ENCODE results near the gene BABAM2.

DNA sequence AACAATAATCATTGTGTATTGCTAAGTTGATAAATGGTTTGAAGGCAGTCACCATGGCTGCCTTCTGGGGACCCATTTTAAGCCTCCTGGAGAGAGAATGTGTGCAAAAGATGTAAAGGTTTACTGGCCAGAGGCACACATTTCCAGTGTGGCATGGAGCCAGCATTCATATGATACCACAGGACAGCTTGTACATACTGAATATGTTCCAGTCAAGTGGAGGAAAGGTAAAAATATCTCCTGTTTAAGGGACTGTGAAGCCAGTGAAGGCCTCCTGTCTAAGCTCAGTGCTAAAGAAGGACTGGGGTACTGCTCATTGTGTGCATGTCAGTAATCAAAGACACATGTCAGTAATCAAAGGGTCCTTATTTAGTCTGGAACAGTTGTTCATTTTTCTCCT is 119.2 kb downstream of the BABAM2 start:
- TF ChIP-seq CTCF (conservative IDR thresholded peaks at IDR 0.05; ENCODE audit: low read depth, low read length) (no peak), POLR2A (IDR thresholded peaks at IDR 0.05; ENCODE audit: low read depth, low read length) (no peak), SMC3 (IDR thresholded peaks at IDR 0.05; ENCODE audit: low read depth, low read length) (no peak), FOS (IDR thresholded peaks at IDR 0.05; ENCODE audit: low read depth, low read length) (no peak), MXI1 (IDR thresholded peaks at IDR 0.05; ENCODE audit: borderline replicate concordance, low read depth, low read length) (no peak), RAD21 (IDR thresholded peaks at IDR 0.05; ENCODE audit: low read length) (no peak), RFX5 (IDR thresholded peaks at IDR 0.05; ENCODE audit: low read depth, low read length) (no peak), RCOR1 (IDR thresholded peaks at IDR 0.05; ENCODE audit: insufficient replicate concordance, low read length) (no peak)
